GM13976 (cell line): ENCODE data around the gene ECE1.

Experiments
- DNase-seq: peaks from one replicate; pipeline ENCODE4 v3.0.0; 2012; ENCODE audit warnings: low spot score
- in situ Hi-C: fragments of 300-500 bp; cut with MboI; formaldehyde crosslinking; loops from one replicate; pipeline ENCODE4 v1.12.0; 2022; ENCODE audit warnings: low sequenced_read_pairs, mixed read lengths, inconsistent platforms; ENCODE audit not compliant: unreplicated experiment
- TF ChIP-seq, protein P1 (sequence below): IDR thresholded peaks from 2 replicates; pipeline ENCODE4 v1.5.1; 2012; ENCODE audit warnings: borderline replicate concordance, mild to moderate bottlenecking; ENCODE audit not compliant: insufficient read depth; ENCODE audit errors: extremely low read depth, missing control alignments, control extremely low read depth

The ECE1 gene

DNA sequence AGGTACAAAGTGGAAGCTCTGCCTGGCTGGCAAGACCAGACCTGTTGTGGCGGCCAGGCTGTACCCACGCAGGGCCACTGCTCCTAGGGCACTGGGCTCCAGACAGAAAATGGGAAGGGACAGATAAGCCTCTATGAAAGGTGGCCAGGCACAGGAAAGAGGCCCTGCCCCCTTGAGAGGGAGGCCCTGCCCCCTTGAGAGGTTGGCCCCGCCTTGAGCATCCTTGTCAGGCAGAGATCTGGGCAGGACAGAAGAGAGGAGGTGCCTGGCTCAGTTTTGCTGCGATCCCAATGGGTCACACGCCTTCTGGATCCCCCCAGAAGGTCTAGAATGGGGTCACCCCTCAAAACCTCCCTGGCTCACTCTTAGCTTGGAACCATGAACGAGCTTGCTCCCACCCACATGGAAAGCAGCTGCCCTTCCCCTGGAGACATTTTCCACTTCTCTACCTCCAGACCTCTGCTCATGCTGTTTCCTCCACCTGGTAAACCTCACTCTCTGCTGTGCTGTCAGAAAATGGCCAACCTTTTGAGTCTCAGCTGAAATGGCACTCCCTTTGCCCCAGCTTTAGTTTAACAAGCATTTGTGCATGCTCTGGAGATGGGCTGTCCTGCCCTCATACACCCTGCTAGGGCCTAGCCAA lies 17.5 kb upstream of the ECE1 start:
- DNase-seq: no peak
- in situ Hi-C loops: no loop called here
- TF ChIP-seq, protein P1, sequence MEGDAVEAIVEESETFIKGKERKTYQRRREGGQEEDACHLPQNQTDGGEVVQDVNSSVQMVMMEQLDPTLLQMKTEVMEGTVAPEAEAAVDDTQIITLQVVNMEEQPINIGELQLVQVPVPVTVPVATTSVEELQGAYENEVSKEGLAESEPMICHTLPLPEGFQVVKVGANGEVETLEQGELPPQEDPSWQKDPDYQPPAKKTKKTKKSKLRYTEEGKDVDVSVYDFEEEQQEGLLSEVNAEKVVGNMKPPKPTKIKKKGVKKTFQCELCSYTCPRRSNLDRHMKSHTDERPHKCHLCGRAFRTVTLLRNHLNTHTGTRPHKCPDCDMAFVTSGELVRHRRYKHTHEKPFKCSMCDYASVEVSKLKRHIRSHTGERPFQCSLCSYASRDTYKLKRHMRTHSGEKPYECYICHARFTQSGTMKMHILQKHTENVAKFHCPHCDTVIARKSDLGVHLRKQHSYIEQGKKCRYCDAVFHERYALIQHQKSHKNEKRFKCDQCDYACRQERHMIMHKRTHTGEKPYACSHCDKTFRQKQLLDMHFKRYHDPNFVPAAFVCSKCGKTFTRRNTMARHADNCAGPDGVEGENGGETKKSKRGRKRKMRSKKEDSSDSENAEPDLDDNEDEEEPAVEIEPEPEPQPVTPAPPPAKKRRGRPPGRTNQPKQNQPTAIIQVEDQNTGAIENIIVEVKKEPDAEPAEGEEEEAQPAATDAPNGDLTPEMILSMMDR: no peak

DNA sequence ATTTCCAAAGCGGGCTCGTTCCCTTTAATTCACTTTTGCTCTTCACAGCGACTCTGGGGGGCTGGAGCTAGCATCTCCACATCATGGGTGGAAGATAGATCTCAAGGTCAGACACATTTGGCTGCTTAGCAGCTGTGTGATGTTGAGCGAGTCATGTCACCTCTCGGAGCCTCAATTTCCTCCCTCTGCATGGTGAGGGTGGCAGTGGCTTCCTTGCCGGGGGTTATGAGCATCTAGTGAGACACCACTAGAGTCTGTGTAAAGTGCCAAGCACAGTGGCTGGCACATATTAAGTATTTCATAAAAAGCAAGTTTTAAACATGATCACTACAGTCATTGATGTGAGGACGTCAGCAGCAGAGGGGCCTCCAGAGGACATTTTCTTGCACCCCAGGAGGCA lies 16.9 kb upstream of the ECE1 start:
- DNase-seq: no peak
- in situ Hi-C loops: no loop called here
- TF ChIP-seq, protein P1: no peak

GRCh38 chr1:21305900-21306189 lies 15.6 kb upstream of the ECE1 start:
- in situ Hi-C loops: no loop called here
- TF ChIP-seq, protein P1: no peak
- DNase-seq: no peak

DNA sequence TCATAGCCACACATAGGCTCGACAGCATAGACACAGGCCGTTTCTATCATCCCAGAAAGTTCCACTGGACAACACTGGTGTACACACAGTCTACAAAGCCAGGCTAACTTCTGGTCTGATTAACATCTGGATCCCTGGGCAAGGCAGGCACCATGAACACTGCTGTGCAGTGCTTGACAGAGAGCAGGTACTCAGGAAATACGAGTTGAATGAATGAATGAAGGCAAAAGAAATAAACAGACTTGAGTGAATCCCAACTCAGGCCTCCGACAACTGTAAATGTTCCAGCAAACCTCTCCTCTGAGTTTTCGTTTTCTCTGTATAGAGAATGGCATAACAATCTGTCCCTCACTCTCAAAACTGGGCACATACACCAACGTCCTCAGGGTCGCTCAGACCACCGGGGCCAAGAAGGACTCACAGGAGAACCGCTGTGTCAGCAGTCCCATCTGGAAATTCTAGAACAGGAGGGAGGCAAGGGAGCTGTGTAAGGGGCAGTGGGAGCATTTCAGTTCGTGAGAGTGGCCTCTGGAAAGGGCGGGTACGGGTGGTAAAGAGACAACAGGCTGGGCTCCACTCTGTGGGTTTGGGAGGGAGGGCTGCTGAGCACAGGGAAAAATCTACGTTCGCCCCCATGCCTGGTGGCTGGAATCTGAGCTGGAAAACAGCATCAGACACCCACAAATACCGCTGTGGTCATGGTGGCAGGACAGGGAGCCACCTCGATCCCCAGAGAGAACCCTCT lies 15.1 kb upstream of the ECE1 start:
- TF ChIP-seq, protein P1: no peak
- no peak for DNase-seq

DNA sequence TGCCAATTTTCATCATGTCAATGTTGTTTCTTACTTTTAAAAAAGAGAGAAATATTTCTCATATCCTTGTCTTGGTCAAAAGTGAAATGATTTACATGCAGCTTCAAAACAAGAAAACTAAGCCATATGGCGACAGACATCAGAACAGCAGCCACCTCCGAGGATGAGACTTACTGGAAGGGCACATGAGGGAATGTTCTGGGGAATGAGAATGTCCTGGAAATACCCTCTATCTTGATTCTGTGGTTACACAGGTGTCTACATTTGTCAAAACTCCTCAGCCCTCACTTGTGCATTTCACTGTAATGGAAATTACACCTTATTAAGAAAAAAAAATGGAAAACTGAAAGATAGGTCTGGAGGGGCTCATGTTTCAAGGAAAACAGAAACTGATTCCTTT lies 14.2 kb upstream of the ECE1 start:
- in situ Hi-C loops: no loop called here
- DNase-seq: no peak

More for the DNA sequence above, 15.1 kb upstream of the ECE1 start:
- in situ Hi-C loops: no loop called here

GRCh38 chr1:21302747-21303715 lies 12.8 kb upstream of the ECE1 start:
- TF ChIP-seq, protein P1: no peak
- in situ Hi-C loops: no loop called here
- DNase-seq: no peak

More for the DNA sequence above, 14.2 kb upstream of the ECE1 start:
- TF ChIP-seq, protein P1: no peak
